ENCODE data around the gene STRN.

DNA sequence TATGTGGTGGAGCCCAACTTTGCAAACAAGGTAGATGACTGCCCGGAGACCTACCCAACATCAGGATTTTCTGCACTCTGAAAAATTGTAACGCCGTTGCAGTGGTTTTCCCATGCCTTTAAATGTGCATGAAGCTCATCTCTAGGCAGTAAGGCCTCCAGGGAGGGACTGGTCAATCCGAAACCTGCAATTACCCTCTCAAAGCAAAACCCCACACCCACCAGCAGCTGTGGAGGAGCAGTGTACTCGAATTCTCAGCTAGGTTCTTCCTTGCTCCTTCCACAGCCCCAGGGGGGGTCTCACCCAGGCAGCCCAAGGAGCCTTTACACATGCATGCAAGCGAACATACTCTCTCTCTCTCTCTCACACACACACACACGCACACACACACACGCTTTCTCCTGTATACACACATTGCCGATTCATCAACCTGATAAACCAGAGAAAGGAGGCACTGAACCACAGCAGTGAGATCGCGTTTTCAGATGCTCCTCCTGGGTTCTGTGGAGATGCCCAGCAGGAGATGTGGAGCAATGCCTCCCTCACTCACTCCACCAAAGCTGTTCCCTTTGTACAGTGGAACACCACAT lies 160.6 kb downstream of the STRN start:
- TF ChIP-seq, protein P1, sequence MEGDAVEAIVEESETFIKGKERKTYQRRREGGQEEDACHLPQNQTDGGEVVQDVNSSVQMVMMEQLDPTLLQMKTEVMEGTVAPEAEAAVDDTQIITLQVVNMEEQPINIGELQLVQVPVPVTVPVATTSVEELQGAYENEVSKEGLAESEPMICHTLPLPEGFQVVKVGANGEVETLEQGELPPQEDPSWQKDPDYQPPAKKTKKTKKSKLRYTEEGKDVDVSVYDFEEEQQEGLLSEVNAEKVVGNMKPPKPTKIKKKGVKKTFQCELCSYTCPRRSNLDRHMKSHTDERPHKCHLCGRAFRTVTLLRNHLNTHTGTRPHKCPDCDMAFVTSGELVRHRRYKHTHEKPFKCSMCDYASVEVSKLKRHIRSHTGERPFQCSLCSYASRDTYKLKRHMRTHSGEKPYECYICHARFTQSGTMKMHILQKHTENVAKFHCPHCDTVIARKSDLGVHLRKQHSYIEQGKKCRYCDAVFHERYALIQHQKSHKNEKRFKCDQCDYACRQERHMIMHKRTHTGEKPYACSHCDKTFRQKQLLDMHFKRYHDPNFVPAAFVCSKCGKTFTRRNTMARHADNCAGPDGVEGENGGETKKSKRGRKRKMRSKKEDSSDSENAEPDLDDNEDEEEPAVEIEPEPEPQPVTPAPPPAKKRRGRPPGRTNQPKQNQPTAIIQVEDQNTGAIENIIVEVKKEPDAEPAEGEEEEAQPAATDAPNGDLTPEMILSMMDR (IDR thresholded peaks at IDR 0.05): no peak
- no peak for TF ChIP-seq POLR2A (IDR thresholded peaks at IDR 0.05)
